ENCODE measurements around the gene COPG2.

The COPG2 gene

DNA sequence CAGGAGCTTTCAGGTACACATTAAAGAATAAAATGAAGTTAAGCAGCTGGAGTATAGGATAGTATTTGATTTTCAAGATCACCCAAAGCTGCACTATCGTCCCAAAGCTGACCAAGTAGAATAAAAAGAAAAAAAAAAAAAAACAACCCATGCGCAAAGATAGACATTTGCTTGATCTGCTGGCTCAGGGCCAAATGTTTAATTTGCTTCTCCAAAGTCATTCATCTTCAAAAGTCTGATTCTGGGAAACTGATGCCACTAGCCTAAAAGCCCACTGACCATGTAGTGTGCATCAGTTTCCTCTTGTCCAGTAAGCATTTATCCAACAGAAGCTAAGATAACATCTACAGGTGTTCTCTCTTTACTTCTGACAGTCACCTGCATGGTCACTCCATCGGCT is 162.2 kb downstream of the COPG2 start:
- no peak for FAIRE-seq
- DNase-seq (ENCODE audit: insufficient read length, low spot score): no peak

DNA sequence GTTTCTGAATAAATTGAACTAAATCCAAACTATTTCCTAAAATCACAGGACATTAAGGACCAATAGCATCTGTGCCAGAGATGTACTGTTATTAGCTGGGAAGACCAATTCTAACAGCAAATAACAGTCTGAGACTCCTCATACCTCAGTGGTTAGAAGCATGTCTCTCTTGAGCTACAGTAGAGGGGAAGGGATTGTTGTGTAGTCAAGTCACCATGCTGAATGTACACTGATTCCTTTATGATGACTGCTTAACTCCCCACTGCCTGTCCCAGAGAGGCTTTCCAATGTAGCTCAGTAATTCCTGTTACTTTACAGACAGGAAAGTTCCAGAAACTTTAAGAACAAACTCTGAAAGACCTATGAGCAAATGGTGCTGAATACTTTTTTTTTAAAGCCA is 162.8 kb downstream of the COPG2 start:
- DNase-seq (ENCODE audit: insufficient read length, low spot score) (no peak), FAIRE-seq (no peak)

DNA sequence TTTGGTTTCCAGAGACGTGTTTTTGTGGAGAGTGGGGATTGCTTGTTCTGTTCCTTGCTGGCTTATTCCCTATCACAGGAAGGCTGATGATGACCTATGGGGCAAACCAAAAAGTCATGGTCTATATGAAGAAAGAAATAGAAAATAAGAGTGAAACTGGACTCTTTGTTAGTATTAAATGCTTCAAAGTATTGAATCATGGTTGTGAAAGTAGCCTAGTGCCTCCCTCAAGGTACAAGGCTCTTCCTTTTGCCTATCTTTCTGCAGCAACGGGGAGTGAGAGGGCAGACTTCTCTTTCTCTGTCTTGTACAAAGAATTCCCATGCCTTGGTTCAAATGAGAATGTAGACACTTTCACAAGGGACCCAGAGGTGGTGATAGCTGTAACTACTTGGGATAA is 167.6 kb downstream of the COPG2 start:
- FAIRE-seq (no peak), DNase-seq (ENCODE audit: insufficient read length, low spot score) (no peak)

DNA sequence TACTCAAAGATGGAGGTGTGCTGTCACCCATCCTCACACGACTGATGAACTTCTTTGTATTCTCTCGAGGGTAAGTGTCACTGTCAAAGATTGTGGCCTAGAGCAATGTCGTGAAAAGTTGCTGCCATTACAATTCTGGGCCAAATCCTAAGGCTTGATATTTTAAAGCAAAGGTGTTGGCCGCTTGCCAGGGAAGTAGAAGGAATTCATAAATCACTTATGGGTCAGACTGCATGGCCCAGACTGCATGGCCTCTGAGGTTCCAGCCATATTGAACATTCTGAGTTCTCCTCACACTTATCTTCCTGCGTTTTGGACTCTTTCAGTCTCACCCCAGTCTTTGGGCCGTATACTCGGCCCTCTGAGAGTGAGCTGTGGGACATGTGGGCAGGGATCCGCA is 168.1 kb downstream of the COPG2 start:
- DNase-seq (ENCODE audit: insufficient read length, low spot score): no peak

DNA sequence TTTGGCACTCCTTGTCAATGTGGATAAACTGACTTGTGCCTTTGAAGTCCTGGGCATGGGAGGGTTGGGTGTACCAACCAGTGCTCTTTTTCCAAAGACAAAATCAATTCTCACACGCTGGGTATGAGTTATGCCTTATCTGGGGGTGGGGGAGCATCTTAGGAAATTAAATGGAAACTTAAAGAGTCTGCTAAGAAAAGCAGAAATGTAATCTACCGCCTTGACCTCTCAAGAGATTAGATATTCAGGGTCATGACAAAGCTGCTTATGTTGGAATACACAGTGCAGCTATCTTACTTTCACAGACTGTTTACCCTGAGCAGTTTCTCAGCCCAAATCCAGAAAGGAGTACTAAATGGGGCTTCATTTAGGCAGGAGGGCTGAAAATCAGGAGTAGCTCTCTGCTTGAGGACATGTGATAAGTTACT is 174.1 kb downstream of the COPG2 start:
- FAIRE-seq: no peak

More for the DNA sequence above, 168.1 kb downstream of the COPG2 start:
- no peak for FAIRE-seq

DNA sequence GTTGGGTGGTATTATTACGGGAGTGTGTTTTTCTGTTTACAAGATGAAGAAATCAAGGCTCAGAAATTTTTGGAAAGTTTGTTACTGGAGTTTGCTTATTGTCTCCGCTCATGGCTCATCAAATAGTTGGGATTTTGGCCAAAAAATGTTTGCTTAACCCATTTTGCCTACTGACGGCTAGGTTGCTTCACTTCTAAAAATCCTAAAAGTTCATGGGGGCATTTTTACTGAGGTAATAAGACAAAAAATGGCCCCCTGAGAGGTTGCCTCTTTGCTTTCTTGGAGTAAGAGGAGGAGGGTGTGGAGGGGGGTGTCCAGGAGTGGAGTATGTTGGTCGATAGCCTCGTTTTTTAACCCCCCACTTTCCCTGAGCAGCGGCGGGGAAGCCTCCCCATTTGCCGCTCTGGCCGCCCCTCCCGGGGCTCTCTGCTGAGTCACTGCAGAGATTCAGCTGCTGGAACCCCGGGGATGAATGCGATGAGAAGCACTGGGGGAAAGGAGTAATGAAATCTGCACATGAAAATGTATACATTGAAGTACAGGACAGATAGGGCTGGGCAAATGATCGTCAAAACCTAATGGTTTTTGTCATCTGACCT is 175.2 kb downstream of the COPG2 start:
- FAIRE-seq (no peak), DNase-seq (ENCODE audit: insufficient read length, low spot score) (no peak)

More for the DNA sequence above, 174.1 kb downstream of the COPG2 start:
- DNase-seq (ENCODE audit: insufficient read length, low spot score): no peak

DNA sequence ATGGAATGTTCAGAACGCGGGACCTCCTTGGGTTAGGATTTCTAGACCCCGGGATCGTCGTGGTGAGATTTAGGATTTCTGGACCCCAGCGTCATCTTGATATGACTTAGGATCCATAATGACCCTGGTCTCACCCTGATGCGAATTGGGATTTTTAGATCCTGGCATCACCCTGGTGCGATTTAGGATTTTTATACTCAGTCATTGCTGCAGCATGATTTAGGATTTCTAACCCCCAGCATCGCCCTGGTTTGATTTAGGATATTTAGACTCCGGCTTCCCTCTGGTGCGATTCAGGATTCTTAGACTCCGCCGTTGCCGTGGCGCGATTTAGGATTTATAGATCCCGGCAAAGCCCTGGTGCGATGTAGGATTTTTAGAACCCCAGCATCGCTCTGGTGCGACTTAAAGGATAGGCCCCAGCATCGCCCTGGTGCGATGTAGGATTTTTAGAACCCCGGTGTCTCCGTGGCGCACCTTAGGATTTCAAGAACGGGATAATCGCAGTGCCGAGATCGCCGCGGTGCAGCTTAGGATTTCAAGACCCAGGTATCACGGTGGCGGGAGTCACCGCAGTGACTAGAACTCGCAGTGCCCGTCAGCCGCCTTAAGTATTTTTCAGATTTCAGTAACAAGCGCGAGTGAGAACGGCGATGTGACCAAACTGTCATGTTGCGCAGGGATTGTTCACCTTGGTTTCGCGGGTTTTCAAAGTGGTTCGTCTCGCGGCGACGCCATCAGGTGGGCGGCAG is 175.8 kb downstream of the COPG2 start:
- FAIRE-seq: no peak
- DNase-seq (ENCODE audit: insufficient read length, low spot score): no peak

DNA sequence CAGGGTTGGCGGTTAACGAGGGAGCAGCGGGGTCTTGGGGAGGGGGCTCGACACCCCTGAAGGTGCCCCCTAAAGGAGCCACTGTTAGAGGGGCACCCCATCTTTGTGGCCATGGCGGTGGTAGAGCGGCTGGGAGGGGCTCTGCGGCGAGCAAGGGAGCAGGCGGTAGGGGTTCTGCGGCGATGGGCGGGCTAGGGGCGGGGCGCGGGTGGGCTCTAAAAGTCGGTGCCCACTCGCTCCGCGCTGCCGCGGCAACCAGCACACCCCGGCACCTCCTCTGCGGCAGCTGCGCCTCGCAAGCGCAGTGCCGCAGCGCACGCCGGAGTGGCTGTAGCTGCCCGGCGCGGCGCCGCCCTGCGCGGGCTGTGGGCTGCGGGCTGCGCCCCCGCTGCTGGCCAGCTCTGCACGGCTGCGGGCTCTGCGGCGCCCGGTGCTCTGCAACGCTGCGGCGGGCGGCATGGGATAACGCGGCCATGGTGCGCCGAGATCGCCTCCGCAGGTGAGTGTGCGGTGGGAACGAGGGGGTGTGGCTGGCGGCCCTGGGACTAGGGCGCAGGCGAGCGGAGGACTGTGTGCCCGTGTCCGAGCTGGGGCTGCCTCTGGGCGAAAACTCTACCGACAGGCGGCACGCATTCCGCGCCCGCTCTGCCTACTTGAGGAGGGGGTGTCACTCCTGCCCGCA is 176.6 kb downstream of the COPG2 start, which contains the start of gene MEST:
Gene MEST (plus strand): TSS at position 245 of the 682 bp plus-strand sequence. CDS start 229 bp downstream, at position 474.
- peak; percentile 69 for DNase-seq (ENCODE audit: insufficient read length, low spot score)
- no peak for FAIRE-seq

DNA sequence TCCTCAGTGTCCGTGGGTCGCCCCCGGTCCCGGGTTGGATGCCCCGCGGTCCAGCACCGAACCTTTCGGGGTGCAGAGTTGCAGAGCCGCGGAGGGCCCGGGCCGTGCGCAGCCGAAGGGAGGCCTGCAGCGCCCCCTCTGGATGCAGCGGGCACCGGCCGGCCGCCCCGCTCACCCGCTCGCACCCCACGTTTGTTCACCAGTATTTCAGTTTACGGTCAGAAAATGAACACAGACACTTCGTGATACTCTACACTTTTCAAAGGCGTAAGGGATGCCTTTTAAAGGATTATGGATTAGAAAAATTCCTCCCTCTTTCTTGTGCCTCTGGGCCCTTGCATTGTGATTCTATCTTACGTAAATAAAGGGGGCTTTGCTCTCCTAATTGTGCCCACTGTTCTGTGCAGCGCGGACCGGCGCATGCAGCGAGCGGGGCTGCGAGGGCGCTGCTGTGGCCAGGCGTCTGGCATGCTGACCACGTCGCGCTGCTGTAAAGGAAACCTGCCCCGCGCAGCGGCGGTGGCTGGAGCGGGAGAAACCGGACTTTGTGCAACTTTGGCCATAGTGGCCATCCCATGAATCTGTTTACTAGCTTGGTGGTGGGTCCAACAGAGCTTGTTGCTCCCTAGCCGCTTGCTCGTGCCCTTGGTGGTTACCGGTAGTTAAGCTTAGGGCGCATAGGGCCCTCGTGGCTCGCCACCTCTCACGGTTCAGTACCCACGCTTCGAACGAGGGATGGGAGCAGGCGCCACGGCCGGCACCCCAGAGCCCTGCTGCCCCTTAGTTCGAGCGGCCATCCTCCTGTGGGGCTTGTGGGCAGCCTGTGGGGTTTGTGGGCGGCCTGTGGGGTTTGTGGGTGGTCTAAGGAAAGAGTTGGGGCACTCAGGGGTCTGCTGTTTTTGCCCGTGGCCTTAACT is 177.4 kb downstream of the COPG2 start:
- no peak for DNase-seq (ENCODE audit: insufficient read length, low spot score)
- FAIRE-seq: no peak

DNA sequence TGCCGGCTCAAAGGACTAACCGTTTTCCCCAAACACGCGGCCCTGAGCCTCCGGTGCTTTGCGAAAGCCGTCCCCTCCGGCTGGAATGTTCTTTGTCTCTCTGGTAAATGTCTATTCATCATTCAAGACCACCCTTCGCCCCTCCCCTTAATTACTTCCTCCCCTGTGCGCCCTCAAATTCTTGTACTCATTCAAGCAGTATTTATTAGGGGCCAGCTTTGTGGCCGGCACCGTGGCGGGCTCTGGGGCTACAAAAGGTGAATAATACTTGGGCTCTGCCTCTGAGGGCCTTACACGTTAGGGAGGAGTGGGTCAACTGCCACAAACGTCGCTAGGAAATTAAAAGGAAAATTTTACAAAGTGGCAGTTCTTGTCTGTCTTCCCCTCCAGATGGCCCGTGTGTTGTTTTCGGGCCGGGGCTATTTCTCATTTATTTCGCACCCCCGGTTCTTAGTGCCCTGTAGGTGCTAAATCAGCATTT is 178.2 kb downstream of the COPG2 start:
- no peak for FAIRE-seq
- no peak for DNase-seq (ENCODE audit: insufficient read length, low spot score)

DNA sequence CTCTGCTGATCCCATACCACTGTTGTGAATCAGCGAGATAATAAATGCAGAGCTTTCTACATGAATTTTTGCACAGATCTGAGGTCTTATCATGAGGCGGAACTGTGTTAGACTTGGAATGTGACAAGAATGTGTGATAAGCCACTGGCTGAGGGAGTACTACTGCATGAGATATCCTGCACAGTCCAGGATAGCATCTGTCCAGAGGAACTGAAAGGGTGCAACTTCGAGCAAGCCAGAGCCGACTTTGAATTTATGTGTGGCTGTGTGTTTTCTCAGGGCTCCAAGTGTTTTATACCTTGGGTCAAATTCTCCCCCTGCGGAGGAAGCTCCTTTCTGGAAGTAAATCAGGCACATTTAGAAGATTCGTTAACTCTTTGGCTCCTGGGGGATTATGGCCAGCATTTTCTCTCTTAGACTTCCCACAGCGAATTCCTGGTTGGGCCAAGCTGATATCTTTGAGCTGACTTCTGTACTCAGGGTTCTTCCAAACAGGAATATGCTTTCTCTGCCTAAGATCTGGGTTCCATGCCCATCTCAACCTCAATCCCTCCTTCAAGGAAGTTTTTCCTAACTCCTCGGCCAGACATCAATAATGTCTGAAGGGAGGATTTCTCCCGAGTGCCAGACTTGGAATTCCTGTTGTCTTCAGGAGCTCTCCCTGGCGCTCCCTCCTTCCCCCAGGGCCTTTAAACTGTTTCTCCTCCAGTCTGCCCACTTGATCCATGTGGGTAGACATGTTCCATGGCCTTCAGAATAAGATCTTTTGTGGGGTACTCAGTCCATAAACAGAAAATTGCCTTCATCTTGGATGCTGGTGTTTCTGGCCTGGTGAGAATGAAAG is 179.2 kb downstream of the COPG2 start:
- peak; percentile 67 for DNase-seq (ENCODE audit: insufficient read length, low spot score)
- peak; percentile 68 for FAIRE-seq

DNA sequence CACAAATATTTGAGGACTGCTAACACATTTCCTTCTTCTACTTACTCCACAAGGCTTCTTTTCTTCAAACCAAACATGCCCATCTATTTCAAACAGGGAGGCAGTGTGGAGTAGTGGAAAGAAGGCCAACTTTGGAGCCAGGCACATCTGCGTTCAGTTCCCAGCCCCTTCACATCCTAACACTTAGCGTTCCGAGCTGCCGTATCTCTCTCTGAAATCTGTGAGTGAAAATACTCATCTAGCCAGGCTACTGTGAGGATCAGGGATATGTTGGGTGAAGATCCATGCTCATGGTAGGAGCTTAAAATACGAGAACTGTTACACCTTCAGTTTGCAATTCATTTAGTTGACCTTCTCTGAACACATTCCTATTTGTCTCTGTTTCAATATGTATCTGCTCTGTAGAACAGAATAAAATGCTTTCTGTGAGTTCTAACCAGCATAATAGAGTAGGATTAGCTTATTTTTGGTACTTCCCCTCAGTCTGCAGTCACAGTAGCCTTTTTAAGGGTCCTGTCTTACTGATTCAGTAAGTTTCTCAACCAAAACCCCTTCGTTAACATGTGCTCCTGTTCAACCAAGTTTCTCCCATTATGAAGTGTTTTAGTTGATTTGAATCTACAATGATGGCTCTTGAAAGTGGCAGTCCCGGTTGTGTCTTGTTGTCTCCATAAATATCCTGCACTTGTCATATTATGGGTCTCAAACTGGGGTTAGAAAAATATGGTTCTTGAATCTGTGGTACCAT is 180.0 kb downstream of the COPG2 start:
- no peak for FAIRE-seq
- no peak for DNase-seq (ENCODE audit: insufficient read length, low spot score)

DNA sequence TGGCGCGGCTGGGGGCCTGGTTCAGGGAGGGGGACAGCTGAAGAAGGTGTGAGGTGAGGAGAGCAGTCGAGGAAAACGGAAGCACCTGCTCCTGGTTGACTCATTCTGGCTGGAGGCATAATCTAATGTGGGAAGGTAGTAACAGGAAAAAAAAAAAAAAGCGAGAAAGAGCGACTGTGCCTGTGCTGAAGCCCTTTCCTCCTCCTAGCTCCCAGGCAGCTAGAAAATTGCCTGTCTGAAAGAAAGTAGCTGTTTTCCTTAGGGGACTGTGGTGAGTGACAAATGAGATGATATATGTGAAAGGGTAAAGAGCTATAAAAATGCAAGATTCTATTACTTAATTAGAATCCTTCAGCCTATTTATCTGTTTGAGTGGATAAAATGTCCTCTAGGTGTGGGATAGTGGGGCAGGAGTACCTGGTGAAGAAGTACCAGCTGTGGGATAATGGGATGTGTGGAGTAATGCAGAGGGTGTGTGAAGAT is 181.6 kb downstream of the COPG2 start:
- no peak for FAIRE-seq
- no peak for DNase-seq (ENCODE audit: insufficient read length, low spot score)

DNA sequence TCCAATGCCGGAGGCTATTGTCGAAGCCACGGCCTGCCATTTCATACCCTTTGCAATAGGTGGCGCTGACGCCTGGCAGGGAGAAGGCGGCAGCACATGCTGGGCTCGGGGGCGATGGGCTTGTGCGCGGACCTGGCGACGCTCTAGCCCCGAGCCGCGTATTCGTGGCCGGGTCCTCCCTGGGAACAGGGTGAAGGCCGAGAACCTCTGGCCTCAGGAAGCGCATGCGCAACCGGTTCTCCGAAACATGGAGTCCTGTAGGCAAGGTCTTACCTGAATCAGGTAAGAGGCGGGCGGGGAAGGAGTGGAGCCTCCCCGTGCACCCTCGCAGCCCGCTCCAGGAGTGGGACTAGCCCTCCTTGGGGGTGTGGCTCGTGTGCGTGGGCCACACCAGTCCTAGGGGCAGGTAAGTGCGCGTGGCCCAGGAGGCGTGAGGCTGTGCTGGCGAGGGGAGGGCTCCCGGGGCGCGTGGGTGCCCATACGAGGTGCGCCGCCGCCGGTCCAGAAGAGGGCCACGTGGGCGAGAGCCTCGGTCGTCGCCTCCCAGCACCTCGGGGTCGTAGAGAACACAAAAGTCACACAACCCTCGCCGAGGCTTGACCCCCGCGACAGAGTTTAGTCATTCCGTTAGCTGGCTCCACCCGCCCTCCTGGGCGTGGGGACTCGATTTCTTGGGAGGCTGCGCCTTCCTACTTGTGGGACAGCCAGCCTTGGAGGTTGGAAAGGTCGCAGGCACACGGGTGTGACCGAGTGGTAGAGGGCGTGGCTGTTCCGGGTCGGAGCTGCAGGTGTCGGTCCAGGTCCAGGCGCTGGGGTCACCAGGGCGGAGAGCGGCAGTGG is 182.2 kb downstream of the COPG2 start:
- no peak for DNase-seq (ENCODE audit: insufficient read length, low spot score)
- no peak for FAIRE-seq

DNA sequence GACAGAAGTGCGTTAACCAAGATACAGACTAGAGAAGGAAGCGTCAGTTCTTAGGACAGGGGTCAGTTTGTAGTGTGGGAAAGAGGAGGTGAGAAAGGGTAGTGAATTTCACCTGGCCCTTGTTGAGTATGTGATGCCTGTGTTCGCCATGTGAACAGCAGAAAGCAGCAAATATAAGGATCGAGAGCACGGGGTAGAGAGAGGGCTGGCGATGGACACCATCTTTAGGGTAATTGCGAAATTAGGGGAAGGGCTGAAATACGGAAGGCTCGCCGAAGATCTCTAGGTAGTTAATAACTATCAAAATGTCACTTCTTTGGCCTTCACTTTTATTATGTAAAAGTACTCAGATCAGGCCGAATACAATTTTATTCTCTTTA is 182.8 kb downstream of the COPG2 start:
- no peak for FAIRE-seq
- DNase-seq (ENCODE audit: insufficient read length, low spot score): no peak

DNA sequence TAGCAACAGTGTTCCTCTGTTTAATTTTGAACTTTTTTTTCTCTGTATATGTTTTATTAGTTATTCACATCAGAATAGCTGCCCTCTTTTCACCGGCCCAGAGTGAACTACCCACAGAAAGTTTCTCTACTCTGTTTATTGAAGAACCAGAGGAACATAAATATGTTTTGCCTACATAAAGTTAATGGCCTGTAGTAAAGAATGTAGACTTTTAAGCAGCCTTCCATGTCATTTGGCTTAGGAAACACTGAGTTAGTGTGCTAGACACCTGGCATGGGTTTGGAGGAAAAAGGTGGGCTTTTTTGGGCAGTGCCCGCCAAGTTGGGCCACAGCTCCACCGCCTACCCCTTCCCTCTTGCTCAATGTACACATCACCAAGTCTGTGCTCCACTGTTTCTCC is 185.5 kb downstream of the COPG2 start:
- no peak for FAIRE-seq
- no peak for DNase-seq (ENCODE audit: insufficient read length, low spot score)

DNA sequence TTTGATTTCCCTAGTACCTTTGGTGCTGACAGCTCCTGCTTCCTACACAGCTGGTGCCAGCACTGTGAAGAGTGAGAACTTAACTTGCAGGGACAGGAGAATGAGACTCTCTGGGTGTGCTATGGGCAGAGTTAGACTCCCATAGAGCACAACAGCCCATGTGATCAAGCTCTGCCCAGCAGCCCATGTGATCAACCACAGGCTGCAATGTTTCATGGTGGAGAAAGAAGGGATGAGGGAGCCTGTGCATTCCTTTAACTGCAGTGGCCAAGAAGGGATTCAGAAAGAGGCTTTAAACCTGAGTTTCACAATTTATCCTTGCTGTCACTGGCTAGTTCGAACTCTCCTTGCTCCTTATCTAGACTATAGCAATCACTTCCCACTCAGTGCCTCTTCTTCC is 186.7 kb downstream of the COPG2 start:
- FAIRE-seq (no peak), DNase-seq (ENCODE audit: insufficient read length, low spot score) (no peak)
